DMS 273 treated with DMSO at 0.1 percent for 48 hours (cell line): ENCODE results near the gene RNF208.
A peak's percentile ranks its signal among the peaks of the same experiment; 100 is the strongest.

ENCODE experiments used
- DNase-seq: peaks from one replicate; lab custom pipeline; 2025; lab: John Stamatoyannopoulos, UW

RNF208 gene

DNA sequence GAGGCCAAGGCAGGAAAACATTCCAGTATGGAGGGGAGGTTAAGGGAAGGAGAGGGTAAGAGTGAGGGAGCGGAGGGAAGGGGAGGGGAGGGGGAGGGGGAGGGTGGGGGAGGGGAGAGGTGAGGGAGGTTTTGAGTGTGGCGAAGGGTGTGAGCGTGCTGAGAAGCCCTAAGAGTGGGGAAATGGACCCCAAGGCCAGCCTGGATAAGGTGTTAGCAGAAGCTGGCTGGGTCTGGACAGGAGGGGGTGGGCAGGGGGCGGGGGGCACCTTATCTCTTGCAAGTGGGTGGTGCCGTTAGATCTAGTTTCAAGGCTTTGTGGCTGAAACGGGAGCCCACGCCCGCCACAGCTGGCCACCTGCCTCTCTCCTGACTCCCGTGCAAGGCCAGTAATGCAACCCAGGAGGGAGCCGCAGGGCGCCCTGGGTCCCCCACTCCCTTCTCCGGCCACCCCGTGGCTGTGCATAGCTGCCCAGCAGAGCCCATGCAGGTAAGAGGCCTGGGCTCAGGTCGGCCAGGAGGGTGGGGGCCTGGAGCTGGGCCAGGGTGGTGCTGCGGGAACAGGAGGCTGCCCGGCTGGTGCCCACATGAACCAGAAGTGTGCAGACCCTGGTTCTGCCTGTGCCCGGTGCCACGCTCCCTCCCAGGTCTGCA, 5.9 kb upstream of the RNF208 start:
- DNase-seq, result no peak

DNA sequence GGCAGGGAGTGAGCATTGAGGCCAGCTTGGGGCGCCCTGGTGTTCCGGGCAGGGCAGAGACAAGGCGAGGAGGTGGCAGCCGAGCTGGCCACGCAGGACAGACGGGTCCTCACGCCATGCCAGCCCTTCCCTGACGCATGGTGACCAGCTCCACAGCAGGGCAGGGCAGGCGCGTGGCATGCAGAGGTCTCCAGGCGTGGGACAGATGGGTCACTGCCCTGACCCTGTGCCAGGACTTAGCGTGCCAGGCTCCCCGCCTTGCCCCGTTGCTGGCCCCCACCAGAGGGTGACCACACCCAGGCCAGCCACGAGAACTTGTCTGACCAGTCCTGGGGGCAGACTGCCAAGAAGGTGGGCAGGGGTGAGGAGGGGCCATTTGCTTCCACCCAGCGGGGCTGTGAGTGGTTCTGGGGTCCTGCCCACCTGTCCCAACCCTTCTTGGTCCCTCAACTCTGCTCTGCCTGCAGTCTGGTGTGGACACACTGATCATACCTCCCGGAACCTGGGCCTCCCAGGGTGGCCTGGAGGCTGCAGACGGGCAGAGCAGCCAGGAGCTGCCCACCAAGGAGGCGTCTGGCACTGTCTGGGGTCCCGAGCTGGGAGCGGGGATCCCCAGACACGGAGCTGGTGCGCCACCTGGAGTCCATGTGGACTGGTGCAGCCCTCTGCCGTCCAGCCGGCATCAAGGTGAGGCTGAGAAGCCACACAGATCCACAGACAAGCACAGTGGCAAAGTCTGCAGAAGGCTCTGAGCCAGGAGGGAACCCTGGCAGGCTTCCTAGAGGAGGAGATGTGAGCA, 5.2 kb upstream of the RNF208 start, which contains the start of gene RNF224:
TSS of gene RNF224 (plus strand) at position 449 of the 799 bp plus-strand sequence. CDS start 834 bp downstream, outside the sequence.
- peak; percentile 36 for DNase-seq

DNA sequence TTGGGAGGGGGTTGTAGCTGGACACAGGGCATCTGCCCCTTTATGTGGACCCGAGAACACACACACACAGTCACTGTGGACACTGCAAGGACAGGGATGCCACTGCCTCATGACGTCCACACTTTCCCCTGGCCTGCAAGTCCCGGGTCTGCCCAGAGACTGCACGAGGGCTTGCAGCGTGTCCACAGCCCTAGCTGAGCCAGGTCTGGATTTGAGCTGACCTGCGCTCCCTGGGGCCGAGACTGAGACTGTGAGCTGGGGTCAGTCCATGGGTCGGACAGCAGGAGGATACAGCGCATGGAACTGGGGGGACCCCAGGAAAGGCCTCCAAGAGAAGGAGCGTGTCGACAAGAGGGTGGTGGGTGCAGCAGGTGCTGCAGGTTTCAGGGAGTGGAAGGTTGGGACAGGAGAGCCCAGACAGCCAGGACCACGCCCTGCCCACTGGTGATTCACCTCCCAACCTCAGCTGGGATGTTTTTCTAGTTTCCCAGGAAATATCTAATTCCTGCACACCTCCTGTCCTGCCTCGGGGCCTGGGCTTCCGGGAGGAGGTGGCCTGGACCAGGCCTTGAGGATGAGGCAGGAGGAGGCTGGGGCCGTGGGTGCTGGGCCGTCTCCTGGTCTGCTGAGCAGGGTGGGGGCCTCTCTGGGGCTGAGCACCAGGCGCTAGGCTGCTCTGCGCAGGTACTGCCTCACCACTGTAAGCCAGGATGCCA, 4.5 kb upstream of the RNF208 start:
- no peak for DNase-seq

DNA sequence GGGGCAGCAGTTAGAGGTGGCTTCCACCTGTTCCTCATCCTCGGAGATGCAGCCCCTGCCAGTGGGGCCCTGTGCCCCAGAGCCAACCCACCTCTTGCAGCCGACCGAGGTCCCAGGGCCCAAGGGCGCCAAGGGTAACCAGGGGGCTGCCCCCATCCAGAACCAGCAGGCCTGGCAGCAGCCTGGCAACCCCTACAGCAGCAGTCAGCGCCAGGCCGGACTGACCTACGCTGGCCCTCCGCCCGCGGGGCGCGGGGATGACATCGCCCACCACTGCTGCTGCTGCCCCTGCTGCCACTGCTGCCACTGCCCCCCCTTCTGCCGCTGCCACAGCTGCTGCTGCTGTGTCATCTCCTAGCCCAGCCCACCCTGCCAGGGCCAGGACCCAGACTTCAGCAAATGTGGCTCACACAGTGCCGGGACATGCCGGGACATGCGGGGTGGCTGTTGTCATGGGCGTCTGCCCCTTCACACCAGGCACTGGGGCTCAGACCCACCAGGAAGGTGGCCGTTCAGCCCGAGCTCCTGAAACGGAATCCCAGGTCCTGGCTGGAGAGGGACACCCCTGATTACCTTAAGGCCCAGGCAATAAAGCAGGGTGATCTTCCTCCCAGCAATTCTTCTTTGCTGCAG, 3.8 kb upstream of the RNF208 start:
- DNase-seq, result no peak

DNA sequence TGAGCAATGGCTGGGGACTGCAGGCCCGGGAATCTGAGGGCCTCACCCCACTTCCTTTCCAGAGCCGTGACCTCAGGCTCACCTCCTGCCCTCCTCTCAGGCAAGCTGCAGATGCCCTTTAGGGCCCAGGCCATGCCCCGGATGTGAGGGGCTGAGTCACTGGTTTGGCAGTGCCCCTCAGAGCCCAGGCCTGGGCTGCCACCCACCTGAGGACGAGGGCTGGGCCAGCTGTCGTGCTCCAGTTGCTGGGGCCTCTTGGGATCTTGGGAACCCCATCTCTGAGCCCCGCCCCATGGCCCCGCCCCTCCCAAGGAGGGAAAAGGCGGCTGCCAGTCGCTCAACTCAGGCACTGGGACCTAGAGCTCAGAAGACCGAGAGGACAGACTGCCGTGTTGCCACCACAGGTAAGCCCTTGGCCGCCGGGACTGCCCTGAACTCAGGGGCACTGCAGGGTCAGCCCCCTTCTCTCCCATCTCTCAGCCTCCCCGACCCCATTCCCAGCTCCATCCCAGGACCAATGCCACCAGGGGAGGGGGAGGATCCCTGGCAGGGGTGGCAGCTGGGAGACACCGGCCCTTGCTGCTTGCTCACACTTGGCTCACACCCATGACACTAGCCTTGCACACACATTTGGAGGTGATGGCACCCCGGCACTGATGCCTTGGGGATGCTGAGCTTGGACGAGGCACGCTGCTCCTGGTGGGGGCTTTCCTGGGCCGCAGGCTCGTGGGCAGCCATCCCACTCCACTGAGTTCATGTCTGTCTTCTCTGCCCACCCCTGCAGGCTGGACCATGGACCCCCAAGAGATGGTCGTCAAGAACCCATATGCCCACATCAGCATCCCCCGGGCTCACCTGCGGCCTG, 3.0 kb upstream of the RNF208 start, which contains the start of gene CYSRT1:
TSS of gene CYSRT1 (plus strand) at position 345 of the 865 bp plus-strand sequence. CDS start at position 793, 448 bp downstream.
- no peak for DNase-seq

DNA sequence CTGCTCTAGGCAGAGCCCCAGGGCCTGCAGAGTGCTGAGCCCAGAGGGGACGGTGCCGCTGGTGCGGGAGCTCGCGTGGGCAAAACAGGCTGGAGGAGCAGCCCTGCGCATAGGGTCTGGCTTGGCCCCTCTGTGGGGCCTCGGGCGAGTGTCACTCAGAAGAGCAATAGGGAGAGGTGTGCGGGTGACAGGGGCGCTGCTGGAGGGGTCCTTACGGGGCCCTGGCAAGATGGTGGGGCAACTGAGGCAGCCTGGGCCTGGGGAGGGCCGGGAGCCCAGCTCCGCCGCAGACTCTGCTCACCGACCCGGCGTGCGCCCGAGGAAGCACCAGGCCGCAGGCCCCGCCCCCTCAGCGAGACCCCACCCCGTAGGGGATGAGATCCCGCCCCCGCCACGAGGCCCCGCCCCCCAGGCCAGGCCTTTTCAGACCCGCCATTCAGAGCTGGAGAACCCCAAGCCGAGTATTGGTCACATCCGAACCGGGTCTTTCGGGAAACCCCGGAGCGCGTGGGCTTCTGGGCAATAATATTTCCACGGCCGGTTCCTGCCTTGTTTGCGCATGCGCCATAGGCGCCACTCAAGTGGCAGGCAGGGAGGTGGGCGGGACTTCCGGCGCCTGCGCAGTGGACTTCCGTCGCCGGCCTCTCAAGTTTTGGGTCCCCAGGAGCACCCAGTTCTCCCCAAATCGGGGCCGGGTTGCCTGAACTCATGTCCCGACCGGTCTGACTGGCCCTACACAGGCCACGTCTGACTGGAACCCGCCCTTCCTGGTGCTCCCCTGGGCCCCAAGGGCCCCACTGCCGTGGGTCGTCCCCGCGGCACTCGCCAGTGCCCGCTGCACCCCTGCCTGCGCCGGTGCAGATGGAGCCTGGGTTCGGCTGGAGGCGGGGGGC, 1.3 kb upstream of the RNF208 start:
- DNase-seq, result peak; percentile 87

DNA sequence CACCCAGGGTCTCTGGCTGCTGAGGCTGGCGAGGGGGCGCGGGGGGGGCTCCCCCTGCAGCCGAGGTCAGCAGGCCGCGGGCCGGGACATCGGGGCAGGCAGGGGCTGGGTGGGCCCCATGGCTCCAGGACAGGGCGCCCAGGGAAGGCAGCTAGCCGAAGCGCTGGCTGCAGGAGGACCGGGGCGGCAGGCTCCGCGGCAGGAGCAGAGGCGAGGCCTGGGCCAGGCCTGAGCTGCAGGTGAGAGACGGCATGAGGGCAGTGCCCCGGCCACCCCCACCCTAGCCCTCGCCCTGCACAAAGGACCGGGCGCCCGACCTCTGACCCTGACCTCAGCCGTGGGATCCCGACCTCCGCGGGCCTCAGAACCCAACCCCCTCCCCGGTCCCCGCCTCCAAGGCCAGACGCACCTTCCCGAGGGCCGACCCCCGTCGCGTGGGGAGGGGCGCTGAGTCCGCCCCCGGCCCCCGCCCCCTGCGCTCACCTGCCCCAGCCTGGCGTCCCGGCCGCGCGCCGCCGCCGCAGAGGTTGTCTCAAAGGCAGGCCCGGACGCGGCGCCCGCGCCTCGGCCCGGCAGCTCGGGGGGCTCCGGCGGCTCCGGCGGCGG, 431 bp downstream of the RNF208 start:
- DNase-seq, result no peak

DNA sequence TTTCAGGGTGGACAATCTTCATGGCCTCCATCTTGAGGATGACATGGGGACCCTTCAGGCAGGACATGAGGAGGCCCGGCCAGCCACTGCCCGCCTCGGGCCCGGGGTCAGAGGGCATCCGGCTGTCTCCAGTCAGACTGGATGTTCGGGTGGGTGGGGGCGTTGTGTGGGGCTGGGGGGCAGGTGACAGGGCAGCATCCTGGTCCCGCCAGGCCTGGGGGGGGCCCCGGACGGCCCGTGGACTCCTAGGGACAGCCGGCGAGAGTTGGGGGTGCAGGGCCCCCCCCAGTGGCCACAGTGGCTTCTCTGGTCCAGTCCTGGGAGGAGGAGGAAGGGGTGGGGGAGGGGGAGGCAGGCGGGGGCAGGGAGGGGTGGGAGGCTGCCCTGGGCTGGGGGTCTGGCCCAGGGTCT, 940 bp downstream of the RNF208 start:
- DNase-seq, result no peak

DNA sequence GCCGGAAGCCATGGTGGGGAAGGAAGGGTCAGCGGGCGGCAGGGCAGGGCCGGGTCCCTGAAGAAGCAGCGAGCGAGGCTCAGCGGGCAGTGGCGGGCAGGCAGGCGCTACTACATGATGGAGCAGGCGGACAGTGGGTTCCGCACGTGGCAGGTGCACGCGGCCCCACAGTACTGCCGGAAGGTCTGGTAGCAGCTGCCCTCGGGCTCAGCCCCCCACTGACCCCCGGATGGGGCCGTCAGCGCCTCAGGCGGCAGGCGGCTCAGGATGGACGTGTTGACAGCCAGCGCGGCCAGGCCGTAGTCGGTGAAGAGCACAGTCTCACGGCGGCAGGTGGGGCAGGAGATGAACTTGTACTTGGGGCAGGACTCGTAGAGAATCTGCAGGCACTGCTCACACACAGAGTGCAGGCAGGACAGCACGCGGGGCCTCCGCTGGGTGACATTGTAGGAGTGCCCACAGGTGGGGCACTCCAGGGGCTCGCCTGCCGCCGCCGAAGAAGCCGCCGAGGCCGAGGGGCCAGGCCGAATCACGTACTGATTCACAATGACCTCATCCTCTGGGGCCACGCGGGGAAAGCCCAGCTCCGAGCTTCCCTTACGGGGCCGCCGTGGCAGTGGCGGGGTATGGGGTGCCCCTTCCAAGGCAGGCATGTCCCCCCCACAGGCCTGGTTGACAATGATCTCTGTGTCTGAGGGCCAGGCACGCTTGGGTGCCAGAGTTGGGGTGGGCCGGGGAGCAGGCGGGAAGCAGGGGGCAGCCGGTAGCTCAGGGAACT, 1.5 kb downstream of the RNF208 start:
- DNase-seq, result no peak

DNA sequence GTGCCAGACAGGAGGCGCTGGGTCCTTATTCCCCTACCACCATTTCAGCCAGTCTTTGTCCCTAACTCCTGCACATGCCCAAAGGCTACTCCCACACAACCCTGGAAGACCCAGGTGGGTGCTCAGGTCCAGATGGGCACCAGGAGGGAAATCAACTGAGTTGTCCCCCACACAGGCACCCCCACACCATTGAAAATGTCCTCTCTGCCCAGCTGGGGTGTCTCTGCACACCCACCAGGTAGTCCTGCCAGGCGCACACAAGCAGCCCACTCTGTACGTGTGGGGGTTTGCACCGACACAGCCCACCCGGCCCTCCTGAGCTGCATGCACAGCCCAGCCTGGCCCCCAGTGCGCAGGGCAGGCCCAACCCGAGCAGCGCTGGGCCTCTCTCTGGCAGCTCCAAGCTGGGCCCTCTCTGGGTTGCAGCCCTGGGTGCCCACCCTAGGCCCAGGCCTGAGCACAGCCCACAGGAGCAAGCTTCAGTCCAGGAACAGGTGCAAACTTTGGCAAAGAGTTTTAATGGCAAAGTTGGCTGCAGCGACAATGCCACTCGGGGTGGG, 2.2 kb downstream of the RNF208 start:
- DNase-seq, result no peak

DNA sequence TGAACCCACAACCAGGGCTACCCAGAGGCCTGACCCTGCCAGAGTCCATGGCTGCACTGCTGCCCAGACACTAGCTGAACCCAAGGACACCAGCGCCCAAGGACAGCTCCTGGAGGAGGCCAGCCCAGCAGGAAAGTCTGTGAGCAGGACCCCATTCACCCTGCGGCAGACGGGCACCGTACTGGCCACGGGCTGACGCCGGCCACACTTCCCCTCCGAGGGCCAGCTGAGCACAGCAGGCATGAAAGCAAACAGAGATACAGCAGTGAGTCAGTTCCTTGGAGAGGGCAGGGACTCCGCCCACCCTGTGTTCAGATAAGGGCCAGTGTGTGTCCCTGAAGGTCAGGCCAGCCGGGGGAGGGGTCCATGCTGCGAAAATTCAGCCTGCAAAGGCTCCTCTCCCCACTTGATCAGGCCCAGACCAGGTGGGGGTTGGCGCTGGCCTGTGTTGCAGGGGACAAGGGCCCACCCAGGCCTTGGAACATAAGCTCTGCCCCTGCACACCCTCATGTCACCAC, 3.2 kb downstream of the RNF208 start:
- no peak for DNase-seq

DNA sequence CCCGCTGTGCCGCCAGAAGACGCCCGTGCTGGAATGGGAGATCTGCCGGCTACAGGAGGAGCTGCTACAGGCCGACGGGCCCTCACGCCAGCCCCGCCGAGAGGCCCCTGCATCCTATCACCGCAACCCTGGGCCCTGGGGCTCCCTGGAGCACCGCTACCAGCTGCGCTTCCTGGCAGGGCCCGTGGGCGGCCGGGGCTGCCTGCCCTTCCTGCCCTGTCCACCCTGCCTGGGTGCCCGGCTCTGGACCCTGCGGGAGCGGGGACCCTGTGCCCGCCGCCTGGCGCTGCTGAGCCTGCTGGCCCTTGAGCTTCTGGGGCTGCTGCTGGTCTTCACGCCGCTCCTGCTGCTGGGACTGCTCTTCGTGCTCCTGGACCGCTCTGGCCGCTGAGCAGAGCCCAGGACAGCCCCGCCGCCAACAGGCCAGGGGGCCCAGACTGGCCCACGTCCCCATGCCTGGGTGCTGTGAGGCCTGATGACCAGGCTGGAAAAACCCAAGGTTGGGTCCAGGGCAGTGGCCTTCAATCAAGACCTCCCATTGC, 3.8 kb downstream of the RNF208 start:
- no peak for DNase-seq

DNA sequence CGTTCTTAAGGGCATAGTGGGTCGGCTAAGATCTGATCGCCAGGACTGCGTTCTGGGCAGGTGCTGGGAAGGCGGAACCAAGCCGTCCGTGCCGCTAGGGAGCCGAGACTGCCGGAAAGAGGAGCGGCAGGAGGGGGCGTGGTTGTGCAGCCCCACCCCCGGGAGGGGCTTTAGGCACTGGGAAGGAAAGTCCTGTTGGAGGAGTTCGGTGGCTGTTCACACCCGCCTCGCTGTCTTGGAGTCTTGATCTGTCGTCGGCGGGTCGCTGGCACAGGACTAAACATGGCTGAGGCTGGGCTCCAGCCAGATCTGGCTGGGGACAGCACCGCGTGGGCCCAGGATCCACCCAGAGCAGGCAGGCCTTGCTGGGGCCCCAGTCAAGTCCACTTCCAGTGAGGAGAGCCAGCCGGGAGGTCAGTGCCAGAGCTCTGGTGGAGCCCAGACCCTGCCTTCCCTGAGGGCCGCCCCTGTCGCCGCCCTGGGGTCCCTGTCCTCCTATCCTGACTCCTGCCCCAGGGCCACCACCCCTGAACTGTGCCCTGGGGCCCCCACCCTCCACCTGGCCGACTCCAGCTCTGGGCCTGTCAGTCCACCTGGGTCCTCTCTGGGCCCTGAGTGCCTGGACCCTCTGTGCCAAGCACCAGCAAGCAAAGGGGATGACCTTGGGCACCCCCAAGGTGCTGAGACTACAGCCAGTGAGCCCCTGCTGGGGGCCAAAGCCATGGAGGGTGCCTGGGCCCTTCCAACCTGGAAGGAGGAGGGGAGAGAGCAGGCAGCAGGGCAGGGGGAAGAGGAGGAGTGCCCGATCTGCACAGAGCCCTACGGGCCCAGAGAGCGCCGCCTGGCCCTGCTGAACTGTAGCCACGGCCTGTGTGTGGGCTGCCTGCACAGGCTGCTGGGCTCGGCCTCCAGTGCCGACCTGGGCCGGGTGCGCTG, 4.5 kb downstream of the RNF208 start:
- peak; percentile 9 for DNase-seq

DNA sequence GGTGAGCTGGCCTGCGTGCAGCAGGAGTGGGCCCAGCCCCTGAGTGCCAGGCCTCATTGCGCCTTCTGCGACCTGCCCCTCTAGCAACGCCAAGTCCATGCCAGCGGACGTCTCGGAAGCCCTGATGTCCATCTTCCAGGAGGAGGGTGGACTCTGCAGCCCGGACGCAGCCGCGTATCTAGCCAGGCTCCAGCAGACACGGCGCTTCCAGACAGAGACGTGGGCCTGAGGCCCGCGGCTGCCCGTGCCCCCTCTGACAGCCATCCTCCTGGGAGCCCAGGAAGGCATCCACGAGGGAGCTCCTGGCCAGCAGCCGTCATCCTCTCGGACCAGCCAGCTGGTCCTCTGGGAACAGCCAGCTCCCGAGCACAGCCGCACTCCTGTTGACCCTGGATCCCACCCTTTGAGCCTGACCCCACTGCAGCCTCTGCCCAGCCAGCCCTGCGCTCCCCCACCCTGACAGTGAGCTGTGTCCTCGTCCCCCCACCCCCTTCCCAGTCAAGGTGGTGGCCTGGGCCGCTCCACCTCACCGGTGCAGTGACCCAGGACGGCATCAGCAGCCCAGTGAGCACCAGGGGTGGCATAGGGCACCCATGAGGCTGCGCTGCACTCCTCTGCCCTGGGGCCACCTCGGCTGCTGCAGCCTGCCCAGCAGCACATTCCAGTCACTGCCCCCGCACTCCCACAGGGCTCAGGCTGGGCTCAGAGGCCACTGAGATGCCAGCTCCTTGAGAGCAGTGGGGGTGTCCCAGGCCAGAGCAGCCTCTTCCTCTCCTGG, 5.7 kb downstream of the RNF208 start:
- DNase-seq, result no peak

DNA sequence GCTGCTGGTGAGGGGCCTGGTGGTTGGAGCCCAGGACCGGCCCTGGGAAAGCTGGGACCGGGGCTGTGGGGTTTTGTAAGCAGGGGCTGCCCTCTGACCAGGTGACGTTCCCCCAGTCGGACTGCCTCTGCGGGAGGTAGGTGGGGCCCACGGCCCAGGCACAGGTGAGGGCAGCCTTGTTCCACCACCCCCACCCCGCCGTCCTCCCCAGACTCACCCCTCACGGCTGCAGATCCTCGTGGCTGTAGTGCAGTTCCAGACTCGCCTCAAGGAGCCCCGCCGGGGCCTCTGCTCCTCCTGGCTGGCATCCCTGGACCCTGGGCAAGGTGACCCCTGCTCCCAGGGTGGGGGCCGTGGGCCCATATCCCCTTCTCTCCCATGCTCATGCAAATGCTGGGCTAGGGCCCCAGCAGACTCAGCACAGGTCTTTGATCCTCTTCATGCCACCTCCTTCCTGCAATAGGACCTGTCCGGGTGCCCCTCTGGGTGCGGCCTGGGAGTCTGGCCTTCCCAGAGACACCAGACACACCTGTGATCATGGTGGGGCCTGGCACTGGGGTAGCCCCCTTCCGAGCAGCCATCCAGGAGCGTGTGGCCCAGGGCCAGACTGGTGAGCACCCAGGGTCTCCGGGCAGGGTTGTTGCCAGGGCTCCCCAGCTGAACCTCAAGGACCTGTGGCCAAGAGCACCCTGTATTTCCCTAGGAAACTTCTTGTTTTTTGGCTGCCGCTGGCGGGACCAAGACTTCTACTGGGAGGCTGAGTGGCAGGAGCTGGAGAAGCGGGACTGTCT, 6.6 kb downstream of the RNF208 start:
- DNase-seq, result no peak
